OCI-LY7 (cell line): Measurements from ENCODE around the gene RRAD. TPM values are rescaled to one million over a fixed set of nuclear protein-coding genes. Genes with fewer than 3 reads are reported as not detected.

Source experiments
- BruUV-seq: library from RNA; stranded (reverse); fragments of 400-500 nt; replicated peaks from 2 replicates; lab custom pipeline; 2021; lab: Mats Ljungman, UMichigan
- CTCF ChIA-PET: fragments of 300-600 bp; sonication (Branson Sonifier 250); formaldehyde crosslinking; loops from one replicate; lab custom pipeline; 2022; ENCODE audit warnings: antibody characterized with exemption; ENCODE audit not compliant: unreplicated experiment; lab: Charles Lee
- POLR2A ChIA-PET: fragments of 300-600 bp; sonication (Branson Sonifier 250); formaldehyde crosslinking; loops from one replicate; lab custom pipeline; 2022; ENCODE audit warnings: antibody characterized with exemption; lab: Charles Lee
- DNase-seq: peaks from one replicate; pipeline ENCODE4 v3.0.0-alpha.2; 2015; ENCODE audit warnings: low spot score
- H2AFZ ChIP-seq: fragments of 200-600 bp; sonication (generic), shearing (Covaris generic); 2 replicates; pipeline ENCODE4 v1.6.1; 2014; ENCODE audit warnings: mild to moderate bottlenecking, antibody characterized with exemption, low read length, moderate library complexity
- H3K27ac ChIP-seq: fragments of 200-600 bp; sonication (generic); 2 replicates; pipeline ENCODE4 v1.5.1; 2014; ENCODE audit warnings: mixed run types, low read depth, mild to moderate bottlenecking, moderate library complexity, low read length, inconsistent platforms; ENCODE audit not compliant: poor library complexity, severe bottlenecking
- H3K36me3 ChIP-seq: fragments of 200-600 bp; sonication (generic); 2 replicates; pipeline ENCODE4 v1.6.1; 2014; ENCODE audit warnings: mild to moderate bottlenecking, antibody characterized with exemption, low read length, moderate library complexity, mixed read lengths; ENCODE audit not compliant: insufficient read depth
- H3K4me1 ChIP-seq: fragments of 200-600 bp; sonication (generic); 2 replicates; pipeline ENCODE4 v1.5.1; 2014; ENCODE audit warnings: mild to moderate bottlenecking, low read length; ENCODE audit not compliant: insufficient read depth, poor library complexity, severe bottlenecking
- H3K4me2 ChIP-seq: fragments of 200-600 bp; sonication (generic); 2 replicates; pipeline ENCODE4 v1.6.1; 2014; ENCODE audit warnings: mild to moderate bottlenecking, low read length
- H3K4me3 ChIP-seq: fragments of 200-600 bp; sonication (generic); 2 replicates; pipeline ENCODE4 v1.5.1; 2014; ENCODE audit warnings: mild to moderate bottlenecking, low read depth, low read length; ENCODE audit not compliant: poor library complexity, severe bottlenecking
- H3K79me2 ChIP-seq: fragments of 200-600 bp; sonication (generic); 2 replicates; pipeline ENCODE4 v1.6.1; 2016; ENCODE audit warnings: low read depth, mild to moderate bottlenecking, low read length, moderate library complexity, mixed read lengths; ENCODE audit not compliant: insufficient read depth
- H3K9me2 ChIP-seq: fragments of 200-600 bp; sonication (generic); 2 replicates; pipeline ENCODE4 v1.6.1; 2016; ENCODE audit warnings: mild to moderate bottlenecking, low read length, mixed read lengths; ENCODE audit not compliant: insufficient read depth
- H3K9me3 ChIP-seq: fragments of 200-600 bp; sonication (generic); 2 replicates; pipeline ENCODE4 v1.6.1; 2014; ENCODE audit warnings: mild to moderate bottlenecking, mixed run types, low read length, mixed read lengths
- H4K20me1 ChIP-seq: fragments of 200-600 bp; sonication (generic); 2 replicates; pipeline ENCODE4 v1.6.1; 2014; ENCODE audit warnings: mild to moderate bottlenecking, antibody characterized with exemption, low read length, moderate library complexity, mixed read lengths; ENCODE audit not compliant: insufficient read depth
- CTCF ChIP-seq: fragments of 200-600 bp; sonication (generic); conservative IDR thresholded peaks from 2 replicates; pipeline ENCODE4 v1.5.1; 2014; ENCODE audit warnings: mild to moderate bottlenecking, antibody characterized with exemption, low read length, moderate library complexity, mixed read lengths
- EZH2phosphoT487 ChIP-seq: fragments of 200-600 bp; sonication (generic); IDR thresholded peaks from 2 replicates; pipeline ENCODE4 v1.6.1; 2018; ENCODE audit warnings: low read depth, borderline replicate concordance, mild to moderate bottlenecking, mixed run types, antibody characterized with exemption, low read length, moderate library complexity, mixed read lengths
- intact Hi-C: fragments of 100-400 bp; cut with micrococcal nuclease; formaldehyde crosslinking; loops from one replicate; pipeline ENCODE4 v1.10.0; 2022; ENCODE audit not compliant: unreplicated experiment
- total RNA-seq, 2 experiments: library from RNA; depleted of rRNA in 1 of 2; stranded (reverse); fragments of >200 nt in 1 of 2; shearing (Covaris generic) in 1 of 2; gene quantifications; 2 replicates each; pipeline ENCODE4 v1.2.3, GENCODE V29; 2014 to 2022

Gene RRAD
- total RNA-seq, 2 experiments from 2014 or later = 0.09 TPM; not detected in 1

- Histone ChIP-seq H3K4me1 (peaks cover 2% of the 10 kb centered on the region), H3K79me2 (no peaks in the 10 kb centered on the region), H3K9me3 (no peaks in the 10 kb centered on the region), H3K4me3 (no peak overlapping the region), H3K36me3 (no peaks in the 10 kb centered on the region), H3K9me2 (no peaks in the 10 kb centered on the region), H3K27ac (no peak overlapping the region), H4K20me1 (no peaks in the 10 kb centered on the region), H3K4me2 (no peak overlapping the region), H2AFZ (no peak overlapping the region)
- intact Hi-C loops = loop anchor here (5.0 kb wide), 1 partner anchor 55 kb away; no protein-coding TSS in a partner anchor
- no peak for TF ChIP-seq CTCF
- TF ChIP-seq EZH2phosphoT487 = no peak
- CTCF ChIA-PET = interaction anchor here (0.5 kb wide), 1 partner anchor 60 kb away, joined by 8 read pairs; no protein-coding TSS in a partner anchor
- POLR2A ChIA-PET = interaction anchor here (0.6 to 0.9 kb wide), 2 partner anchors 222 to 288 kb away, joined by 3 to 4 read pairs; no protein-coding TSS in a partner anchor
- no peak for DNase-seq
- BruUV-seq = no TSS peak
Observed at GRCh38 chr16:66952430-66953110, 27.2 kb upstream of the RRAD start.

GRCh38 chr16:66950971-66951790 is 25.8 kb upstream of the RRAD start:
- Histone ChIP-seq H3K4me2 (no peak overlapping the region), H3K4me1 (peaks cover 5% of the 10 kb centered on the region), H3K9me3 (no peaks in the 10 kb centered on the region), H4K20me1 (no peaks in the 10 kb centered on the region), H3K9me2 (no peaks in the 10 kb centered on the region), H2AFZ (no peak overlapping the region), H3K79me2 (no peaks in the 10 kb centered on the region), H3K27ac (no peak overlapping the region), H3K4me3 (no peak overlapping the region), H3K36me3 (no peaks in the 10 kb centered on the region)
- intact Hi-C loops = loop anchor here (5.0 kb wide), 1 partner anchor 54 kb away; no protein-coding TSS in a partner anchor
- CTCF ChIA-PET = no interaction called here
- POLR2A ChIA-PET = no interaction called here
- BruUV-seq = no TSS peak
- DNase-seq = no peak
- no peak for TF ChIP-seq CTCF
- TF ChIP-seq EZH2phosphoT487 = no peak
